GM12878 (cell line): ENCODE results near the gene NPDC1. TPM values are rescaled to one million over a fixed set of nuclear protein-coding genes. Genes with fewer than 3 reads are reported as not detected.

Experiments used
- ATAC-seq: fragments of 200-7000 bp; cut with Tn5 transposase; 3 replicates; pipeline ENCODE4 v1.9.1; 2020; ENCODE audit warnings: mild to moderate bottlenecking, moderate library complexity
- BruUV-seq: library from RNA; stranded (reverse); fragments of 400-500 nt; replicated peaks from 2 replicates; lab custom pipeline; 2021; lab: Mats Ljungman, UMichigan
- CTCF ChIA-PET: fragments of 300-600 bp; sonication (Branson Sonifier 250); formaldehyde crosslinking; extraction: SDS; loops from one replicate; lab custom pipeline; 2021; ENCODE audit warnings: inconsistent platforms; lab: Yijun Ruan, JAX
- POLR2A ChIA-PET: fragments of 350-600 bp; formaldehyde crosslinking; extraction: SDS; loops from one replicate; lab custom pipeline; 2021; ENCODE audit warnings: inconsistent platforms; lab: Charles Lee
- RAD21 ChIA-PET: fragments of 300-600 bp; sonication (Branson Sonifier 250); formaldehyde crosslinking; loops from one replicate; lab custom pipeline; 2023; ENCODE audit warnings: antibody characterized with exemption; ENCODE audit not compliant: unreplicated experiment; lab: Charles Lee
- SMC1A ChIA-PET: fragments of 300-600 bp; sonication (Branson Sonifier 250); formaldehyde crosslinking; loops from one replicate; lab custom pipeline; 2023; ENCODE audit not compliant: unreplicated experiment, uncharacterized antibody; lab: Charles Lee
- DNase-seq: peaks from one replicate; pipeline ENCODE4 v3.0.0-alpha.2; 2011; ENCODE audit warnings: low read depth, low spot score
- FAIRE-seq: peaks from 3 replicates; lab custom pipeline; 2011; peaks lifted over from hg19 to GRCh38; lab: Jason Lieb, UNC
- H2AFZ ChIP-seq: 2 replicates; pipeline ENCODE4 v1.6.0; 2011; ENCODE audit warnings: low read depth, low read length, control low read depth; ENCODE audit not compliant: control insufficient read depth
- H3K27ac ChIP-seq: 2 replicates; pipeline ENCODE4 v1.5.1; 2011; ENCODE audit warnings: control low read depth; ENCODE audit not compliant: control insufficient read depth, insufficient read depth
- H3K27me3 ChIP-seq, 2 experiments: replicated peaks in 1 of 2; 2 replicates each; pipeline versions ENCODE4 v1.6.0 to v1.6.1; 2011; ENCODE audit warnings: low read length in 1 of 2; ENCODE audit not compliant: control insufficient read depth in 2 of 2, insufficient read depth in 2 of 2
- H3K36me3 ChIP-seq, 2 experiments: 2 replicates each; pipeline ENCODE4 v1.5.1; 2011; ENCODE audit warnings: low read length in 1 of 2; ENCODE audit not compliant: control insufficient read depth in 2 of 2, insufficient read depth in 2 of 2
- H3K4me1 ChIP-seq: 2 replicates; pipeline ENCODE4 v1.6.1; 2011; ENCODE audit warnings: mild to moderate bottlenecking, low read length, moderate library complexity, mixed read lengths; ENCODE audit not compliant: control insufficient read depth, insufficient read depth
- H3K4me2 ChIP-seq: 2 replicates; pipeline ENCODE4 v1.6.0; 2011; ENCODE audit warnings: control low read depth; ENCODE audit not compliant: control insufficient read depth, insufficient read depth
- H3K4me3 ChIP-seq: fragments of 200-600 bp; sonication (generic); 2 replicates; pipeline ENCODE4 v1.5.1; 2016
- H3K79me2 ChIP-seq: 2 replicates; pipeline ENCODE4 v1.6.0; 2011; ENCODE audit warnings: low read length; ENCODE audit not compliant: control insufficient read depth, insufficient read depth
- H3K9ac ChIP-seq: 2 replicates; pipeline ENCODE4 v1.8.0; 2011; ENCODE audit warnings: low read length, control low read depth, mixed read lengths; ENCODE audit not compliant: control insufficient read depth, insufficient read depth
- H3K9me3 ChIP-seq: replicated peaks from 3 replicates; pipeline ENCODE4 v1.5.1; 2011; ENCODE audit warnings: mild to moderate bottlenecking, low read length; ENCODE audit not compliant: control insufficient read depth, insufficient read depth
- H4K20me1 ChIP-seq: 2 replicates; pipeline ENCODE4 v1.6.0; 2011; ENCODE audit not compliant: control insufficient read depth, insufficient read depth
- BACH1 ChIP-seq: fragments of 450-650 bp; IDR thresholded peaks from 2 replicates; pipeline ENCODE4 v1.6.1; 2017; ENCODE audit warnings: mild to moderate bottlenecking, borderline replicate concordance
- ETV6 ChIP-seq, 2 experiments: fragments of 450-650 bp in 1 of 2; IDR thresholded peaks in 1 of 2; conservative IDR thresholded peaks in 1 of 2; 2 replicates each; pipeline ENCODE4 v1.6.1; 2014; ENCODE audit warnings: antibody characterized with exemption in 1 of 2, borderline replicate concordance in 1 of 2, low read depth in 1 of 2, mild to moderate bottlenecking in 1 of 2, moderate library complexity in 1 of 2
- FOS ChIP-seq: IDR thresholded peaks from 3 replicates; pipeline ENCODE4 v1.6.1; 2011; ENCODE audit warnings: borderline replicate concordance; ENCODE audit not compliant: insufficient read length; ENCODE audit errors: extremely low read depth
- FOXM1 ChIP-seq: IDR thresholded peaks from 2 replicates; pipeline ENCODE4 v1.6.1; 2012; ENCODE audit warnings: low read depth, mild to moderate bottlenecking, inconsistent platforms, low read length, moderate library complexity
- NKRF ChIP-seq: fragments of 450-650 bp; conservative IDR thresholded peaks from 2 replicates; pipeline ENCODE4 v1.6.1; 2017; ENCODE audit warnings: mild to moderate bottlenecking, moderate library complexity
- POLR2A ChIP-seq: IDR thresholded peaks from 2 replicates; pipeline ENCODE4 v1.6.1; 2011; ENCODE audit warnings: low read depth, mild to moderate bottlenecking, low read length
- POLR2AphosphoS5 ChIP-seq: IDR thresholded peaks from 2 replicates; pipeline ENCODE4 v1.6.1; 2011; ENCODE audit warnings: mild to moderate bottlenecking, low read length, inconsistent platforms
- TBL1XR1 ChIP-seq: IDR thresholded peaks from 2 replicates; pipeline ENCODE4 v1.6.1; 2012; ENCODE audit warnings: low read depth, low read length, improper control_type of control experiment
- WGBS: methylation state at CpG from one replicate; pipeline ENCODE4 v1.1.6; 2016; ENCODE audit warnings: low lambda C conversion rate; ENCODE audit not compliant: insufficient replicate concordance, insufficient coverage; ENCODE audit errors: missing lambda C conversion rate; 5-methylcytosine and 5-hydroxymethylcytosine counted together
- in situ Hi-C: fragments of 300-500 bp; cut with MboI; formaldehyde crosslinking; loops from 9 replicates; pipeline ENCODE4 v1.14.3; 2018; ENCODE audit warnings: mixed read lengths
- intact Hi-C: fragments of 100-400 bp; cut with micrococcal nuclease; formaldehyde crosslinking; loops from one replicate; pipeline ENCODE4 v1.14.2; 2022; ENCODE audit not compliant: unreplicated experiment
- polyA plus RNA-seq, 11 experiments: library from polyadenylated mRNA; depleted of rRNA in 4 of 11; unstranded in 6 of 11; stranded (reverse) in 5 of 11; fragments of >200 nt; fragmentation: Nextera tagmentation in 4 of 11; fragmentation: Illumina TruSeq in 1 of 11; extraction: Ambion mirVana in 4 of 11; extraction: Trizol in 1 of 11; gene quantifications; 1 replicate in 1 of 11; 2 replicates in 10 of 11; pipeline versions ENCODE4 v1.2.1 to v1.2.3, GENCODE V29; 2011 to 2016; ENCODE audit warnings: inconsistent platforms in 2 of 11, missing spikeins in 2 of 11, low read depth in 1 of 11
- total RNA-seq, 4 experiments: library from RNA; depleted of rRNA in 3 of 4; stranded (reverse); fragments of >200 nt in 3 of 4; fragmentation: Illumina TruSeq in 1 of 4; extraction: Trizol in 1 of 4; gene quantifications; 2 replicates each; pipeline versions ENCODE4 v1.2.1 to v1.2.3, GENCODE V29; 2013 to 2021
- TF ChIP-seq, protein P1 (sequence below): IDR thresholded peaks from 2 replicates; pipeline ENCODE4 v1.6.1; 2011; ENCODE audit warnings: low read depth, low read length, improper control_type of control experiment, borderline replicate concordance
- TF ChIP-seq, protein P2 (sequence below): fragments of 450-650 bp; IDR thresholded peaks from 2 replicates; pipeline ENCODE4 v1.6.1; 2018; ENCODE audit warnings: borderline replicate concordance, mild to moderate bottlenecking; ENCODE audit not compliant: partially characterized antibody
- TF ChIP-seq, protein P3 (sequence below): IDR thresholded peaks from 2 replicates; pipeline ENCODE4 v1.6.1; 2012; ENCODE audit warnings: improper control_type of control experiment, low read depth, low read length; ENCODE audit not compliant: insufficient replicate concordance

NPDC1 gene
- total and polyA plus RNA-seq, 10 of the 15 experiments (the other 5 are each of a cell fraction or from before 2014, with no cell fraction given): 0.04 to 1.7 (median 0.77) TPM; not detected in 2

- Histone ChIP-seq H3K9ac (no peak overlapping the region), H3K4me2 (peak overlapping the region; percentile 13; the same call in 1 of the 2 replicates), H3K4me1 (no peaks in the 10 kb centered on the region), H3K36me3 (no peaks in the 10 kb centered on the region), H3K27me3 (peaks cover 11 to 16% of the 10 kb centered on the region in 2 experiments; a peak in 3 of 4 replicates), H2AFZ (no peak overlapping the region), H3K4me3 (no peak overlapping the region), H3K9me3 (no peaks in the 10 kb centered on the region), H3K27ac (no peak overlapping the region), H3K79me2 (no peaks in the 10 kb centered on the region), H4K20me1 (no peaks in the 10 kb centered on the region)
- intact Hi-C loops: no loop called here
- FAIRE-seq (no peak), DNase-seq (no peak), ATAC-seq (no peak)
- RAD21 ChIA-PET: no interaction called here
- POLR2A ChIA-PET: no interaction called here
- SMC1A ChIA-PET: no interaction called here
- CTCF ChIA-PET: interaction anchor here (0.8 to 1.5 kb wide), 3 partner anchors 11 to 51 kb away, joined by 3 to 6 read pairs (median 5); no protein-coding TSS in a partner anchor
- WGBS: 30% methylated on average over 30 of the region's 71 CpGs
- no TSS peak for BruUV-seq
- in situ Hi-C loops: no loop called here
- no peak for TF ChIP-seq NKRF
- TF ChIP-seq POLR2A: no peak
- no peak for TF ChIP-seq BACH1
- no peak for TF ChIP-seq TBL1XR1
- no peak for TF ChIP-seq ETV6 (conservative IDR thresholded peaks at IDR 0.05 in 1 of 2, IDR thresholded peaks at IDR 0.05 in 1 of 2; ENCODE audit: borderline replicate concordance in 1 of 2, low read depth in 1 of 2)
- no peak for TF ChIP-seq POLR2AphosphoS5
- TF ChIP-seq, protein P1, sequence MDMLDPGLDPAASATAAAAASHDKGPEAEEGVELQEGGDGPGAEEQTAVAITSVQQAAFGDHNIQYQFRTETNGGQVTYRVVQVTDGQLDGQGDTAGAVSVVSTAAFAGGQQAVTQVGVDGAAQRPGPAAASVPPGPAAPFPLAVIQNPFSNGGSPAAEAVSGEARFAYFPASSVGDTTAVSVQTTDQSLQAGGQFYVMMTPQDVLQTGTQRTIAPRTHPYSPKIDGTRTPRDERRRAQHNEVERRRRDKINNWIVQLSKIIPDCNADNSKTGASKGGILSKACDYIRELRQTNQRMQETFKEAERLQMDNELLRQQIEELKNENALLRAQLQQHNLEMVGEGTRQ: no peak
- no peak for TF ChIP-seq FOXM1
- no peak for TF ChIP-seq FOS
- TF ChIP-seq, protein P2, sequence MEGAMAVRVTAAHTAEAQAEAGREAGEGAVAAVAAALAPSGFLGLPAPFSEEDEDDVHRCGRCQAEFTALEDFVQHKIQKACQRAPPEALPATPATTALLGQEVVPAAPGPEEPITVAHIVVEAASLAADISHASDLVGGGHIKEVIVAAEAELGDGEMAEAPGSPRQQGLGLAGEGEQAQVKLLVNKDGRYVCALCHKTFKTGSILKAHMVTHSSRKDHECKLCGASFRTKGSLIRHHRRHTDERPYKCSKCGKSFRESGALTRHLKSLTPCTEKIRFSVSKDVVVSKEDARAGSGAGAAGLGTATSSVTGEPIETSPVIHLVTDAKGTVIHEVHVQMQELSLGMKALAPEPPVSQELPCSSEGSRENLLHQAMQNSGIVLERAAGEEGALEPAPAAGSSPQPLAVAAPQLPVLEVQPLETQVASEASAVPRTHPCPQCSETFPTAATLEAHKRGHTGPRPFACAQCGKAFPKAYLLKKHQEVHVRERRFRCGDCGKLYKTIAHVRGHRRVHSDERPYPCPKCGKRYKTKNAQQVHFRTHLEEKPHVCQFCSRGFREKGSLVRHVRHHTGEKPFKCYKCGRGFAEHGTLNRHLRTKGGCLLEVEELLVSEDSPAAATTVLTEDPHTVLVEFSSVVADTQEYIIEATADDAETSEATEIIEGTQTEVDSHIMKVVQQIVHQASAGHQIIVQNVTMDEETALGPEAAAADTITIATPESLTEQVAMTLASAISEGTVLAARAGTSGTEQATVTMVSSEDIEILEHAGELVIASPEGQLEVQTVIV: no peak
- TF ChIP-seq, protein P3, sequence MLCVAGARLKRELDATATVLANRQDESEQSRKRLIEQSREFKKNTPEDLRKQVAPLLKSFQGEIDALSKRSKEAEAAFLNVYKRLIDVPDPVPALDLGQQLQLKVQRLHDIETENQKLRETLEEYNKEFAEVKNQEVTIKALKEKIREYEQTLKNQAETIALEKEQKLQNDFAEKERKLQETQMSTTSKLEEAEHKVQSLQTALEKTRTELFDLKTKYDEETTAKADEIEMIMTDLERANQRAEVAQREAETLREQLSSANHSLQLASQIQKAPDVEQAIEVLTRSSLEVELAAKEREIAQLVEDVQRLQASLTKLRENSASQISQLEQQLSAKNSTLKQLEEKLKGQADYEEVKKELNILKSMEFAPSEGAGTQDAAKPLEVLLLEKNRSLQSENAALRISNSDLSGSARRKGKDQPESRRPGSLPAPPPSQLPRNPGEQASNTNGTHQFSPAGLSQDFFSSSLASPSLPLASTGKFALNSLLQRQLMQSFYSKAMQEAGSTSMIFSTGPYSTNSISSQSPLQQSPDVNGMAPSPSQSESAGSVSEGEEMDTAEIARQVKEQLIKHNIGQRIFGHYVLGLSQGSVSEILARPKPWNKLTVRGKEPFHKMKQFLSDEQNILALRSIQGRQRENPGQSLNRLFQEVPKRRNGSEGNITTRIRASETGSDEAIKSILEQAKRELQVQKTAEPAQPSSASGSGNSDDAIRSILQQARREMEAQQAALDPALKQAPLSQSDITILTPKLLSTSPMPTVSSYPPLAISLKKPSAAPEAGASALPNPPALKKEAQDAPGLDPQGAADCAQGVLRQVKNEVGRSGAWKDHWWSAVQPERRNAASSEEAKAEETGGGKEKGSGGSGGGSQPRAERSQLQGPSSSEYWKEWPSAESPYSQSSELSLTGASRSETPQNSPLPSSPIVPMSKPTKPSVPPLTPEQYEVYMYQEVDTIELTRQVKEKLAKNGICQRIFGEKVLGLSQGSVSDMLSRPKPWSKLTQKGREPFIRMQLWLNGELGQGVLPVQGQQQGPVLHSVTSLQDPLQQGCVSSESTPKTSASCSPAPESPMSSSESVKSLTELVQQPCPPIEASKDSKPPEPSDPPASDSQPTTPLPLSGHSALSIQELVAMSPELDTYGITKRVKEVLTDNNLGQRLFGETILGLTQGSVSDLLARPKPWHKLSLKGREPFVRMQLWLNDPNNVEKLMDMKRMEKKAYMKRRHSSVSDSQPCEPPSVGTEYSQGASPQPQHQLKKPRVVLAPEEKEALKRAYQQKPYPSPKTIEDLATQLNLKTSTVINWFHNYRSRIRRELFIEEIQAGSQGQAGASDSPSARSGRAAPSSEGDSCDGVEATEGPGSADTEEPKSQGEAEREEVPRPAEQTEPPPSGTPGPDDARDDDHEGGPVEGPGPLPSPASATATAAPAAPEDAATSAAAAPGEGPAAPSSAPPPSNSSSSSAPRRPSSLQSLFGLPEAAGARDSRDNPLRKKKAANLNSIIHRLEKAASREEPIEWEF: no peak
These were observed 7.3 kb upstream of the NPDC1 start for GRCh38 chr9:137052998-137053943.
